DMS153 treated with DMSO at 0.1 percent for 48 hours (cell line): ENCODE results near the gene PCBP3.
"Not testable (repeated sequence)": the region's sequence is repeated elsewhere in the genome, so short reads cannot be mapped to it uniquely, and the experiment has no call there.

Source experiments
- DNase-seq: peaks from one replicate; lab custom pipeline; 2025; ENCODE audit not compliant: unreplicated experiment; lab: John Stamatoyannopoulos, UW

The PCBP3 gene

GRCh38 chr21:45940091-45940490 is 296.6 kb downstream of the PCBP3 start:
- DNase-seq: no peak

- no peak for DNase-seq
Observed at GRCh38 chr21:45940621-45941337, 297.3 kb downstream of the PCBP3 start.

DNA sequence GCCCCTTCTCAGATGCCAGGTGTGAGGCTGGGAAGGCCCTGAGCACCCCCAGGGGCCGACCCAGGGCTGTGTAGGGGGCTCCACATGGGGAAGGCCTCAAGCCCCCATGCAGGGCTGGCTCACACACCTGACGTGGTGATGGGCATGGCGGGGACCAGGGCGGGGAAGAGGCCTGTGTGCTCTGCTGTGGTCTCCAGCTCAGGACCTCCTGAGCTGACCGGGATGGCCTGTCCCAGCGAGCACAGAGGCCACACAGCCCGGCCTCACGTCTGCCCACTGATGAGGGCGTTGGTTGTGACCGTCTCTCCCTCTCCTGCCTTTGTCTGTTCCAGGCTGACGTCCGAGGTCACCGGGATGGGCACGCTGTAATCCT is 297.8 kb downstream of the PCBP3 start:
- no peak for DNase-seq

- DNase-seq: no peak
Observed at GRCh38 chr21:45941717-45942546, 298.4 kb downstream of the PCBP3 start.

DNA sequence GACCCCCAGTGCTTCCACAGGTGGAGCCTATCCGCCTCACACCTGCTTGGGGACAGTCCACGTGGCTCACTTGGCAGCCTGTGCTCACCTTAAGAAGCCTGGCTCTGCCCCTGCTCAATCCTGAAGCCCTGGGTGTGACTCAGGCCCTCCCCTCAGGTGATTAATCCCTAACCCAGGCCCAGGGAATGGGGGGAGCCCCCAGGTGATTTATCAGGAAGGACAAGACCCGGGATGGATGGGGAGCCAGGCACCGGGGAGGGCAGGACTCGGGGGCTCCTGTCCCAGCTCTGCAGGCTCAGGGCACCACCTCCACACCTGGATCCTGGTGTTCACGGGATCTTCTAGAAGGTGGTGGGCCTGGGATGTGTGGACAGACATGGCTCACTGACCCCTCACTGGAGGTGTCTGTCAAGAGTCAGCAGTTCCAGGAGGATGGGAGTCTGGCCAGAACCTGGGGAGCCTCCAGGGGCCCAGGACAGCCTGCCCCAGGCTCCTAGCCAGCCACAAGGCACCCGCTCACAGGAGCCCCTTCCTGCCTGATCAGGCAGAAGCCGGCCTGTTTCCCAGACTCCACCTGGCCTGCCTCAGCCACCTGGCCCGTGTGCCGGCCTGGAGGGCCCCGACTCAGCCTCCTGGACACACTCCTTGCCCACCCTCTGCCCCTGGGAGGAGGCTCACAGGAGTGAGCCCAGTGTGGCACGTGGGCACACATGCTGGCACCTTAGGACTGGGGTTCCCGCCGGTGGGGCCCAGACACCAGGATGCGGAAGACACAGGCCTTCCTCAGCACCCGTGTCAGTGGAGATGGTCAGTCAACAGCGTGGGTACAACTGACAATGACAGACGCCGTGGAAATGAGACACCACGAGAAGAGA is 299.5 kb downstream of the PCBP3 start:
- DNase-seq: no peak

DNA sequence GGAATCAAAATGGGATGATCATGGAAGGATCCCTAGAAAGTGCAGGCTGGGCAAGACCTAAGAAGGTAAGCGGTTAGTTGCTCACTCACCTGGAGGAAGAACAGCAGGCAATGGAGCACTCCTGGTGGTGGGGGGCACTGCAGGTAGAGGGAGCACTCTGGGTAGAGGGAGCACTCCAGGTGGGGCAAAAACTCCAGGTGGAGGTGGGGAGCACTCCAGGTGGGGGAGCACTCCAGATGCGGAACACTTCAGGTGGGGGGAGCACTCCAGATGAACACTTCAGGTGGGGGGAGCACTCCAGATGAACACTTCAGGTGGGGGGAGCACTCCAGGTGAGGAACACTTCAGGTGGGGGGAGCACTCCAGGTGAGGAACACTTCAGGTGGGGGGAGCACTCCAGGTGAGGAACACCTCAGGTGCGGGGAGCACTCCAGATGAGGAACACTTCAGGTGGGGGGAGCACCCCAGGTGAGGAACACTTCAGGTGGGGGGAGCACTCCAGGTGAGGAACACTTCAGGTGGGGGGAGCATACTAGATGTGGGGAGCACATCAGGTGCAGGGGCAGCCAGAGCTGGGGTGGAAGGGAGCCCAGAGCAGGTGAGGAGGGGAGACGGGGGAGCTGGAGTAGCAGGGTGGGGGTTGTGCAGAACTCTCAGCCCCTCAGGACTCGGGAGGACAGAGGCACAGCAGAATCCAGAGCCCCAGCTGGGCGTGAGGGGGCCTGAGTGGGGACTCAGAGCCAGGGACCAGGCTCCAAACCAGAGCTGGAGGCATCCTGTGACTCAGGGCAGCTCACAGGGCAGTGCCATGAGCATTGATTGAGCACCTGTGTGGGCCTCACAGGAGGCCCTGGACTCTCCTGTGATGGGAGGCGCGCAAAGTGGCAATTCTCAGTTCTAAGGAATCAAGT is 300.4 kb downstream of the PCBP3 start:
- DNase-seq: no peak

DNA sequence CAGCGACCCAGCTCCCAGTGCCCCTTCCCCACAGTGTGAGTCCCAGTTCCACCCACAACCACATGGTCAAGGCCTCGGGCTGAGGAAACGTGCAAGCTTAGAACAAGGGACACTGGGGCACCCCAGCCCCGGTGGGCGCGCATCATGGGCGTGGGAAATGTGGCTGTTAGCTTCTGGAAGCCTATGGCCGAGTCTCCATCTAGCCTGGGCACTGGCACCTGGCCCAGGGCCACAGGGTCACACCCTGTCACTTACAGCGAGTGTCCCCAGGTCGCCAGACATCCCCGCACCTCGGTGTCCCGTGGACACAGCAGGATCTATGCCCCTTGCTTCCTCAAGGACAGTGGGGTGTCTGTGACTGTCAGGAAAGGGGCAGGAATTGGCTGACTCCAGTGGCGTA is 301.1 kb downstream of the PCBP3 start:
- DNase-seq: no peak

DNA sequence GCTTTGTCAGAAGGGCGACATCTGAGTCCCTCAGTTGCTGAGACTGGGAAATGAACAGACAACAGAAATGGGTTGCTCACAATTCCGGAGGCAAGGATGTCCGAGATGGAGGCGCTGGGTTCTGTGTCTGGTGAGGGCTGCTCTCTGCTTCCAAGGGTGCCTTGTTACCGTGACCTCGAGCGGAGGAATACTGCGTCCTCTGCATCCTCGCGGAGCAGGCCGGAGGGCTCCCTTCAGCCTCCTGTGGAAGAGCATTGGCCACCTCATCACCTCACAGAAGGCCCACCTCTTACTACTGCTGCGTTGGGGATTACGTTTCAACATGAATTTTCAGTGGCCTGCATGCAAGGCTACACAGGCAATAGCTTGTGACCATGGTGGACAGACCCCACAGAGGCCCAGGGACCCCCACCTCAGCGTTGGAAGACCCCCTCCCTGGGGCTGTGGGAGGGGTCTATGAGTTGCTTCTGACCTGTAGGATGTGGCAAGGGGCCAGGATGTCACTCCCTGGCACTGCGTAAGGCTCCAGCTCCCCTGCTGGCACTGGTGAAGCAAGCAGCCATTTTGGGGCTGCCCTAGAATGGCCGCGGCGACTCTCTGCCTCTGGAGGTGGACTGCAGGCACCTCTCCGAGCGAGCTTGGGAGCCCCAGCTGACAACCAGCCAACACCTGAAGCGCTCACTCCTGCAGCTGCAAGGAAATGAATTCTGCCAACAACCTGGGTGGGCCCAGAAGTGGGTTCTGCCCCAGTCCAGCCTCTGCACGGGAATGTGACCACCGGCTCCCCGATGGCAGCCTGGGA is 301.7 kb downstream of the PCBP3 start:
- DNase-seq: no peak

DNA sequence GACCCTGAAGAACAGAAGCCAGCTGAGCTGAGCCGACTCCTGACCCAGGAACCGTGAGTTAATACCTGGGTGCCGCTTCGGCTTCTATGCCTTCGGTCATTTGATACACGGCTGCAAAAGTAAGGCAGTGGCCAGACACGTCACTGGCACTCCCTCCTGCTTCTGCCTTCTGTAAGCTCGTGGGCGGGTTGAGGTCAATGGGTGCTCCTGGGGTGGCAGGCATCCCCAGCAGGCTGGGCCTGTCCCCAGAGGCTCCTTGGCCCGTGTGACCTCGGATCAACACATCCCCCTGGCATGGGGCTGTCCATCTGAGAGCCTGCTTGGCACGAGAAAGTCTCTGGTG is 302.3 kb downstream of the PCBP3 start:
- no peak for DNase-seq

- no peak for DNase-seq
Observed at GRCh38 chr21:45947296-45947695, 303.8 kb downstream of the PCBP3 start.

DNA sequence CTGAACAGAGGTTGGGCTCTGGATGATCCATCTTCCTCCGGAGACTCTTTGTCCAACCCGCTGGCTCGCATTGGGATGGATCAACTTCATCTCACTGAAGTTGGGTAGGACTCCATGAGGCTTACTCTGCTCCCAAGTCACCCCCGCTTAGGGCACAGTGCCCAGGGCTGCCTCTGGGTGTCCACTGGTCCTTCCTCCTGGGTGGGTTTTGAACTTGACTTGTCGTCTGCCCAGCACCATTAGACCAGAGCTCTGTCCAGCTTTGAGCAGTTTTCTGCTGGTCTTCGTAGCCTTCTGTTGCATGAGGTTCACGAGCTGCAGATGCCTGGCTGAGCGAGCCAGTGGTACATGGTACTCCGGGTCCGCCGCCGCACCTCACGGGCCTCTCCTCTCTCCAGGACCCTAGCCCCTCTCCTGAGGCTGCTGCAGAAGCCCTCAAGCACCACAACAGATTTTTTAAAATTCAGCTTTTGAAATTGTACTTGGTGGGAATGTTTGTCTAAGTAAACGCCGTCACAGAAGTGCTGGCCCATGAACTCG is 304.3 kb downstream of the PCBP3 start:
- no peak for DNase-seq

- DNase-seq: no peak
Observed at GRCh38 chr21:45948576-45949141, 305.1 kb downstream of the PCBP3 start.

DNA sequence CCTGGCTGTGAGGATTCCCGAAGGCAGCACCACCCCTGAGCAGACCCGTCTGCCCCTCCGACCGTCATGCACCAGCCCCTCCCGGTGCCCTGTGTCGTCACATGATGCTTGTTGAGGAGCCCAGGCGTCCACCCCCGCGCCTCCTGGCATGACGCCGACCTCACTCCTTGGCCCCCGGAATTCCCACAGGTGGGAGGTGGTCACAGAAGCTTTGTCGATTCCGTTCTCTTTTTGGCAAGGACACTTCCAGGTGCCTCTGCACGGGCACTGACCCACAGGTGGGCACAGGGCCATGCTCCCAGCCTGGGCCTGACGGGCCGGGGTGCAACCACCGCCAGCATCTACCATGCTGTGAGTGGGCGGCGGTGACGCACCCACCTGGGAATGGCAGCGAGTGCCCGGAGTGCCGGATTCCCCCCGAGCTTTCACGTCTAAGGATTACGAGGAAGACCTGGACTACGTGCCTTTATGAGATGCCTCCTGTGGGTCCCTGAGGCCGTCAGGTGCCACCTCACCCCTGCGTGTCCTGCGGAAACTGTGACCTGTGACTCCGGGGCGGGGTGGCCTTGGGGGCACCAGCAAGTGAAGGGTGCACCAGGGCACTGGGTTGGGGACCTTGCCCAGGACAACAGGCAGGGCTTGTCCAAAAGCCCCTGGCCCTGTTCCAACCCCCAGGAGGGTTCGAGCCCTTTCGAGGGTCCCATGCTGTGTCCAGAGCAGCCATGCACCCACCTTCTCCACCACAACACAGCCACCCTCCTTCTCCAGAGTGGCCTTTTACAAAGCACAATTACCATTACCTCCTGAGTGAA is 306.6 kb downstream of the PCBP3 start:
- no peak for DNase-seq

DNA sequence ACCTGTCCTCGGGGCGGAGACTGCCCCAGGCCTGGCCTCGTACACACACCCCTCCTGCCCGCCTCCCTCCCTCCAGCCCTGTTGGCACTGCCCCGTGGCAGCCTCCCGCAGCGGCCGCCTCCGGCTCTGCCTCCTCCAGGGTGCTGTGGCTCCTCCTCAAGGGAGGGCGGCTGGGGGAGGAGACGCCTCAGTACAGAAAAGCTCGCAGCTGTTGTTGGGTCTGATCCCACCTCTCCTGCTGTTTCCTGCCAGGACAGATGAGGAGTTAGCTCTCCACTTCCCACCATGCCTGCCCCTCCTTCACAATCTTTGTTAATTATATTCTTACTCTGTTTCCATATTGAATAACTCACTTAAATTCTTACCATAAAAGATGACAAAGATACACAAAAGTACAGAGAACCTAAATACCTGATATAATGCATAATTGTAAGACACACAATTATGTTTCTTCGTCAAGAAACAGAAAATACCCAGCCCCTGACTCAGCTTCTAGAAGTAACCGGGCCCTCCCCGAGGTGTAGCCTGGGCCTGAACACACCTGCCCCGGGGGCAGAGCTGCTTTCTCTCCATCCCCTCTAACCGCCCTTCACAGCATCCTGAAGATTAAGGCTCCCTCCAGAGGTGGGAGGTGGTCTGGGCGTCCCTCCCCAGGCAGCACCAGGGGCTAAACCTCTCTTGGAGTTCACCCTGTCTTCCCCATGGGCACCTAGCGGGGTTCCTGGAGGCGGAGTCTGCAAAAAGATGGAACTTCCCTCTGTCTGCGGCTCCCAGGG is 307.4 kb downstream of the PCBP3 start:
- DNase-seq: no peak

GRCh38 chr21:45951676-45952075 is 308.2 kb downstream of the PCBP3 start:
- no peak for DNase-seq

DNA sequence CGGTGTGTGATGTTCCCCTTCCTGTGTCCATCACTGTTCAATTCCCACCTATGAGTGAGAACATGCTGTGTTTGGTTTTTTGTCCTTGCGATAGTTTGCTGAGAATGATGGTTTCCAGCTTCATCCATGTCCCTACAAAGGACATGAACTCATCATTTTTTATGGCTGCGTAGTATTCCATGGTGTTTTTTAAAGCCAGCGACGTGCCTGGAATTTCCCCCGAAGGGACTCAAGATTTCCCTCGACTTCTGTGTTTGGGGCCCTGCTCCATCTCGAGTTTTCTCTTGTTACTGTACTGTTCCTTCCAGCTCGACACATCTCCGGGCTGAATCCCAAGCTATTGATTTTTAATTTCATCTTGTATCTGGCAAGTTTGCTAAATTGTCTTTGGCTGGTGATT is 309.0 kb downstream of the PCBP3 start:
- not testable (repeated sequence) for DNase-seq

DNA sequence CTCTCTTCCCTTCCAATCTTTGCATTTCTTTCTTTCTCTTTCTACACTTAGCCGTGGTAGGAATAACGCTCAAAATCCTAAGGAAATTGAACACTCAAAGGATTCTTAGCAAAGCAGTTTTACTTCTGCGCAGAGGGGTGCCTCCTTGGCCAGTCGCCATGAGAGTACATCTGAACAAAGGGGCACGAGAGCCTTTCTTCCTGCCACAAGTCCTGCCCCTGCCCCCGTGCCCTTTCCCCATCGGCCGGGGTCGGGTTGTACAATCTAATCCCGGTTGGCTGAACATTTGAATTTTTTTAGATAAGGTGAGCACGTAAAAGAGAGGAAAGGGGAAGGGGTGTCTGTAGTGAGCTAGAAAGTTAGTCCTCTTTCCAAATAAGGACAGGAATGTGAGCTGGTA is 309.4 kb downstream of the PCBP3 start:
- DNase-seq: no peak

- DNase-seq: no peak
Observed at GRCh38 chr21:45954261-45954660, 310.7 kb downstream of the PCBP3 start.
